ENCODE results near the gene CCDC150.
A peak's percentile ranks its signal among the peaks of the same experiment; 100 is the strongest.
"Not testable (repeated sequence)": the region's sequence is repeated elsewhere in the genome, so short reads cannot be mapped to it uniquely, and the experiment has no call there.

CCDC150 gene

GRCh38 chr2:196639180-196640030 is at the start of gene CCDC150:
Gene CCDC150, plus strand, starts transcription at chr2:196639715. Its CDS starts 52 bp downstream, at chr2:196639767.
- peak; percentile 96 for DNase-seq

DNA sequence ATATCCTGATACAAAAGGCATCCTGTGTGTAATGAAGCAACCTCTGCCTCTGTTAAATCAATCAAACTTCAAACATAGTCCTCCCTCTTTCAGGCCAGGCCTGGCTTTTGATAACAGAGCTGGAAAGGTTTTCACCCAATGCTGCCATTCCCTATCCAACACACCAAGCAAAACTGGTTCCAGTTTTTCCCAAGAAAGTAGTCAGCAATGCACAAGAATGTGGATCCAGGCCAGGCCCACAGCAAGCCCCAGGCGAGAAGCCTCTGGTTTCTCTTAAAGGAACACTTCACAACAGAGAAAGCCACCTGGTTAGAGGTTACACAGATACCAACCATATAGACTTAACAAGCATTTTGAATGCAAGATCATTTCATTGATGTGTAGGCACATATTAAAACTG is 49.2 kb upstream of the CCDC150 start:
- no peak for DNase-seq

DNA sequence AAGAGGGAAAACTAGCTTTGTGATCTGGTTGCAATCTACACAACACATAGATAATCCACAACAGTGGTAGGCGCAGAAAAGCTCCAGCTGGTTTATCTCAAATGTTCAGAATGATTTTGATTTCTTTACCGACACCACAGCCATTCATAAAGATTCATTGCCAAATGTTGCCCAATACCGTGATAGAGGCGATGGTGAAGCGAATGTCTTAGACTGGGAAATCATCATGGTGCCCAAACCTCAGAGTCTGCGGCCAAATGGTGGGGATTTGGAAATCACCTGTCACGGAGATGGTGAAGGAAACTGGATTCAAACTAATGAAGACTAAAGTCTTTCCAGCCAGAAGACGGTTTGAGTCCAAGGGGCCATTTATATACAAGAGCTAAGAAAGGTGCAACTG is 48.5 kb upstream of the CCDC150 start:
- no peak for DNase-seq

DNA sequence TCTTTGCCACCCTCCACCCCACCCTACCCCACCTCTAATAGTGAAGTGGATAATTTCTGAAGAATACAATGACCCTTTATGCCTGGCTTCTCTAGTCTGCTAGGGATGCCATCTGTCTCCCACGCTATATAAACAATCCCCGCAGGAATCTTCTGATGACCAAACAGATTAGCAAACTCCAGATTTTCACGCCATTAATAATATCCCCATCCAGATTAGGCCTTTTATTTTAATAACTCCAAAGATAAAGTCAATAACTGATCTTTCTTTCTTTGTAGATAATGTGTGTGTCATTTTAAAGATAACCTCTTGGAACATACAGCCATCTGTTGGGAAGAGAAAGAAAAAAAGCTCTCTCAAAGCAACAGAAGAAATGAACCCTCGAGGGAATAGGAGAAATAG is 47.9 kb upstream of the CCDC150 start:
- DNase-seq, result no peak

DNA sequence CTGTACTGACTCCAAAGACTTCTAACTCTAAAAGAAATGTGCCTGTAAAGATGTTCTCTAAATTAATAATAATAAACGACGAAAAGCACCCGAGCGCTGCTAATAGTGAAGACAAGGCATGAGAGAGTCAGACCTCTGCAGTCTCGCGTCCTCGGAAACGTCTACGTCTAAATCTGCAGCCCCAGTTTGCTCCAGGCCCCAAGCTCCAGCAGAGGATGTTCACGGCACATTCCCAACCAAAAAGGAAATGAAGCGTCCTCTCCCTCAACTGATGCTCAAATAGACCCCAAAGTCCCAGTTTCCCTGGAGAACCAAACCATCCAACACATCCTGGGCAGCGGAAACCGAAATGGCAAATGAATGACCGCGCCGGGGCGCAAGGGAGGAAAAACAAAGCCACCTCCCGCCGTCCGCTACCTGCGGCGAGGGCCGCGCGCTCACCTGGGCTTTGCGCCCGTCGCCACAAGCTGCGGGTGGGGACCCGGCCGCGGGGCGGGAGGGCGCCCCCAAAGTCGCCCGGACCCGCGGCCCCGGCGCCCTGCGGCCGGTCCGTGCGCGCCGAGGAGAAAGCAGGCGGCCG is 47.1 kb upstream of the CCDC150 start:
- no peak for DNase-seq

DNA sequence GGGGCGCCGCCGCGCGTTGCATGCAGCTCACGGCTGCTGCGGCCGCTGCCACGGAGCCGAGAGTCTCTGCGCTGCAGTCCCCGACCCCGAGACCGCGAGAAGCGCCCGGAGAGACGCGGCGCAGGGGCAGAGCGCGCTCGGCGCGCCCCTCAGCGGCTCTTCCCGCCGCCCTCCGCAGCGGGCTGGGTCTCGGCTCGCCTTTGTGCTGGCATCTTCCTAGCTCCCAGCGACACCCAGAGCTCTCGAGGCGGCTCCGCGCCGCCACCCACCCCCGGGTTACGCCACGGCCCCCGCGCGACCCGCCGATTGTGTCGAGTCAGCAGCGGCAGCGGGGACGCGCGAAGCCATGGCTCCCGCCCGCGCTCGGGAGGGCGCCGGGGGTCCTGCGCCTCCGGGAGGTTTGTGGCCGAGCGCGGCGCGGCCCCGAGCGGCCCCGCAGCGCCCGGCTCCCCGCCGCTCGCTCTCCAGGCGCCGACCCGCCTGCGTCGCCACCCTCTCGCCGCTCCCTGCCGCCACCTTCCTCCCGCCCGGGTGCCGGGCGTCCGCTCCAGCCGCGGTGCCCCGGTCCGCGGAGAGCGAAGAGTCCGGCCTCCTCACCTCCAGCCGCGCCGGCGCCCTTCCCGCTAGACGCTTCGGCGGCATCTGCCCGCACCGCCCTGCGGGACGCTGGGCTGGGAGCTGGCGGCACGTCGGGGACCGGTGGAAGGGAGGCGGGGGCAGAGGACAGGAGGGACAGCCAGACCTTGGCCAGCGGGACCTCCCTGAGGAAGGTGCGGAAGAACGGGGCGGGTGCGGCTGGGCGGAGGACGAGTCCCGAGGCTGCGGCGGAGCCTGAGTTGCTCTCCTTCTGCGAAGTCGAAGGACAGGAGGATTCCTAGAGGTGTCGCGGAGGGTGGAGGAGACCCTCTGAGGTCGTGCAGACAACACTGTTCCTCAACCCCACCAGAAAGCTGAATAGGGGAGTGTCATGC is 46.3 kb upstream of the CCDC150 start, which contains the start of gene HECW2:
TSS of gene HECW2 (minus strand) at position 644 of the 971 bp plus-strand sequence.
- DNase-seq, result peak; percentile 10

- DNase-seq, result no peak
These were observed 45.4 kb upstream of the CCDC150 start for GRCh38 chr2:196594158-196594557.

- no peak for DNase-seq
These were observed 42.0 kb upstream of the CCDC150 start for GRCh38 chr2:196597531-196597930.

- DNase-seq, result no peak
These were observed 41.1 kb upstream of the CCDC150 start for GRCh38 chr2:196598412-196598811.

GRCh38 chr2:196598846-196599245 is 40.7 kb upstream of the CCDC150 start:
- no peak for DNase-seq

DNA sequence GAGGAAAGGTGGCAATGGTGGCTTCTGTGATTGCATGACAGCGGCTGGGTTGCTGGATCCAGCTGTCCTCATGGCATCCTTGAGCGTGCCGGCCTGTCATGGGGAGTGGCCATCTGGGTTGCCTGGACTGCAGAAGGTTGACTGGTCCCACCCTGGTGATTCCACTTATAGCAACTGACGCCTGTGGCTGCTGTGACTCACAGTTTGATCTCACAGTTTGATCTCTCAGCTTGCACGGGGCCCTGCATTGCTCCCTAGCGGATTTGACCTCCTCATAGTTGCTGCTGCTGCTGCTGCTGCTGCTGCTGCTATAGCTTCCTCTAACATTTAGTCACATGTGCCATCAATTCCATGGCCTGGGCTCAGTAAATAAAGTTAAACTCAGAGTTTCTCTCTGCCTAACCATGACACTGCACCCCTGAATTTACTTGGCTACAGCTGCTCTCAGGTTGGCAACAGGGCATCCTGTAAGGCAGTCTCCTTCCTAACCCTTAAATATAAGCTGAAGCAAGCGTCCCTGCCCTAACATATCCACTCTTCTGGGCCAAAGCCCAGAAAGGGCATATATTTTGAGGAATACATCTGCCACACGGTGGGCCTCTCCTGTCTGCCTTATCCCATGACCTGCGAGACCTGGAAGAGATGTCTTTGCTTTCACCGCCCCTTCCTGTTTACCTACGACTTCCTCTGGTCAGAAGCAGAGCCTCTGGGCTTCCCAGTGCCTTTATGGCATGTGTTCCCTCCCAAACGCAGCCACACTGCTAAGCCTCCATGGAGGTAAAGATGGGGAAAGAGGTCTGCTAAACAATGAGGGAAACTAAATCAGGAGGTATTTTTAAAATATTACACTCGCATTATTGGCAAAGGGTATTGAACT is 37.8 kb upstream of the CCDC150 start:
- no peak for DNase-seq

GRCh38 chr2:196604196-196604595 is 35.3 kb upstream of the CCDC150 start:
- DNase-seq, result no peak

- no peak for DNase-seq
These were observed 33.0 kb upstream of the CCDC150 start for GRCh38 chr2:196606516-196606915.

DNA sequence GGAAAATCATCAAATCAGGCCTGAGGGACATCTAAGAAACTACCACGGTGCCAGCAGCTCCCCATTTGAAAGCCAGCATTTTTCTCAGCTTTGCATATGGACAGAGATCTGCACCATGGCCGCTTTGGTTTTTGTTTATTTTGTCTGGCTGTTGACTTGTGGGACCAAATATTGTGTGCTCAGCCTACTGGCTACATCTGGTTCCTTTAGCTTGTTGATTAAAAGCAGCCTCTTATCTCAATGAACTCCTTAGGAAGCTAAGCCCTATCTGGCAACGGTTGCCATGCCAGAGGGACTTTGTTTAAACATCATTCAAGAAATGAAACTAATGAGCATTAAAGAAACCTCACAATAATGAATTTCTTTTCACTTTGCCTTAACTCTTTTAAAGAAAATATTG is 32.4 kb upstream of the CCDC150 start:
- DNase-seq, result no peak

- DNase-seq, result not testable (repeated sequence)
These were observed 31.6 kb upstream of the CCDC150 start for GRCh38 chr2:196607896-196608295.

- DNase-seq, result no peak
These were observed 29.7 kb upstream of the CCDC150 start for GRCh38 chr2:196609806-196610205.

- DNase-seq, result peak; percentile 8
These were observed 28.7 kb upstream of the CCDC150 start for GRCh38 chr2:196610796-196611195.

DNA sequence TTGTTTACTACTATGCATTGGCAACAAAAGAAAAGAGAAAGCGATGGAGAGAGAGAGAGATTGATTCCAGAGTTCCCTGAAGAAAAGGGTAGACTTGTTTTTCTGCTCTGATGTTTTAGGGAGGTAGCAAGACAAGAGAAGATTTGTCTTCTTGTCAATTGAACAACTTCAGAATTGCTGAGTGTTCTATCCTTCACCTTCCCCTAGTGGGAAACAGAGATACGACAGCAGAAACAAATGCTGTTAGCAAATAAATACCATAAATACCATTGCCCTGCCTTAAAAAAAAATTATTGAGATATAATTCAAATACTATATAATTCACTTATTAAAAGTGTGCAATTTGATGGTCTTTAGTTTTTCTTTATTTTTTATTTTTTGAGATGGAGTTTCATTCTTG is 26.2 kb upstream of the CCDC150 start:
- DNase-seq, result no peak

GRCh38 chr2:196617430-196617829 is 22.1 kb upstream of the CCDC150 start:
- no peak for DNase-seq

- DNase-seq, result no peak
These were observed 20.9 kb upstream of the CCDC150 start for GRCh38 chr2:196618661-196619060.

DNA sequence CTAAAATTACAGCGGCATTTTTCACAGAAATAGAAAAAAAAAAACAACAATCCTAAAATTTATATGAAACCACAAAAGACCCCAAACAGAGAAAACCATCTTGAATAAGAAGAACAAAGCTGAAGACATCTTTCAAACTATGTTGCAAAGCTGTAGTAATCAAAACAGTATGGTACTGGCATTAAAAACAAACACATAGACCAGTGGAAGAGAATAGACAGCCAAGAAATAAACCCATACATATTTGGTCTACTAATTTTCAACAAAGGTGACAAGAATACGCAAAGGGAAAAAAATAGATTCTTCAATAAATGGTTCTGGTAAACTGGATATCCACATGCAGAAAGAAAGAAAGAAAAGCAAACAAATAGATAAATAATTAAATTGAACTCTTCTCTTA is 9.0 kb upstream of the CCDC150 start:
- DNase-seq, result no peak

- DNase-seq, result no peak
These were observed 4.4 kb upstream of the CCDC150 start for GRCh38 chr2:196635156-196635555.
